ENCODE measurements around the gene TRUB2. TPM values are rescaled to one million over a fixed set of nuclear protein-coding genes. Genes with fewer than 3 reads are reported as not detected.

TRUB2 gene
- total RNA-seq, 4 donors from 2014 or later = 7.2 to 10.5 (median 8.7) TPM

- TF ChIP-seq, protein P1, sequence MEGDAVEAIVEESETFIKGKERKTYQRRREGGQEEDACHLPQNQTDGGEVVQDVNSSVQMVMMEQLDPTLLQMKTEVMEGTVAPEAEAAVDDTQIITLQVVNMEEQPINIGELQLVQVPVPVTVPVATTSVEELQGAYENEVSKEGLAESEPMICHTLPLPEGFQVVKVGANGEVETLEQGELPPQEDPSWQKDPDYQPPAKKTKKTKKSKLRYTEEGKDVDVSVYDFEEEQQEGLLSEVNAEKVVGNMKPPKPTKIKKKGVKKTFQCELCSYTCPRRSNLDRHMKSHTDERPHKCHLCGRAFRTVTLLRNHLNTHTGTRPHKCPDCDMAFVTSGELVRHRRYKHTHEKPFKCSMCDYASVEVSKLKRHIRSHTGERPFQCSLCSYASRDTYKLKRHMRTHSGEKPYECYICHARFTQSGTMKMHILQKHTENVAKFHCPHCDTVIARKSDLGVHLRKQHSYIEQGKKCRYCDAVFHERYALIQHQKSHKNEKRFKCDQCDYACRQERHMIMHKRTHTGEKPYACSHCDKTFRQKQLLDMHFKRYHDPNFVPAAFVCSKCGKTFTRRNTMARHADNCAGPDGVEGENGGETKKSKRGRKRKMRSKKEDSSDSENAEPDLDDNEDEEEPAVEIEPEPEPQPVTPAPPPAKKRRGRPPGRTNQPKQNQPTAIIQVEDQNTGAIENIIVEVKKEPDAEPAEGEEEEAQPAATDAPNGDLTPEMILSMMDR (IDR thresholded peaks at IDR 0.05; ENCODE audit: low read depth) = no peak
These were observed 63.1 kb downstream of the TRUB2 start for GRCh38 chr9:128259156-128259555.

DNA sequence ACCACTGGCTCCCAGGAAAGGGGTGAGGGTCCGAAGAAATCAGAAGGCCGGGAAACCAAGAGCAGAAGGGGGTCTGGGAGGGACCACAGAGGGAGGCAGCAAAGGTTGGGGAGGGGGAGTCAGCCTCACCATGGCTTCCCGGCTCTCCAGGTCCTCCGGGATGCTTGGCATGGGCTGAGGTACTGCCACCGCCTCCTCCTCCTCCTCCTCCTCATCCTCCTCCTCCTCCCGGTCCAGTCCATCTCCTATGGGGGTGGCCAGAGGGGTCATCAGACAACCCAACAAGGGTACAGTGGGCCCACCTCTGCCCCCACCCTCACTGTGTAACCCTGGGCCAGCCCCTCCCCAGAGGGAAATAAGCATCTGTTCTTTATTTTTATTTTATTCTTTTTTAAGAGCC lies 63.9 kb downstream of the TRUB2 start:
- TF ChIP-seq, protein P1 (IDR thresholded peaks at IDR 0.05; ENCODE audit: low read depth) = no peak

GRCh38 chr9:128257907-128258306 lies 64.3 kb downstream of the TRUB2 start:
- TF ChIP-seq, protein P1 (IDR thresholded peaks at IDR 0.05; ENCODE audit: low read depth) = no peak

GRCh38 chr9:128257086-128257825 lies 65.0 kb downstream of the TRUB2 start:
- TF ChIP-seq, protein P1 (IDR thresholded peaks at IDR 0.05; ENCODE audit: low read depth) = no peak

Other genes starting within 250 kb of the TRUB2 start
- gene PTGES2, start 194.7 kb downstream of the TRUB2 start, total RNA-seq = 10 to 100 TPM; 24.5 to 40.3 (median 25.8) TPM
- 1 to 10 TPM in 1 of 4 donors, not detected in 3; 1.6 TPM for gene LCN2, start 173.0 kb downstream of the TRUB2 start, total RNA-seq
- 100 to 1,000 TPM in 3 of 4 donors, 10 to 100 TPM in 1; 57.7 to 307 (median 228) TPM for gene BBLN, start 162.2 kb downstream of the TRUB2 start, total RNA-seq
- 100 to 1,000 TPM in 1 of 4 donors, 10 to 100 TPM in 3; 46.0 to 103 (median 59.9) TPM for gene CIZ1, start 130.9 kb downstream of the TRUB2 start, total RNA-seq
- gene DNM1, start 119.1 kb downstream of the TRUB2 start, total RNA-seq = 10 to 100 TPM; 22.8 to 53.5 (median 44.5) TPM
- 100 to 1,000 TPM in 2 of 4 donors, 10 to 100 TPM in 2; 70.0 to 123 (median 86.2) TPM for gene GOLGA2, start 46.4 kb downstream of the TRUB2 start, total RNA-seq
- 10 to 100 TPM; 25.6 to 28.6 (median 26.9) TPM for gene SWI5, start 46.2 kb downstream of the TRUB2 start, total RNA-seq
- gene COQ4, start 392 bp upstream of the TRUB2 start, total RNA-seq = 10 to 100 TPM; 20.1 to 51.1 (median 23.2) TPM
- gene SLC27A4, start 18.1 kb upstream of the TRUB2 start, total RNA-seq = 10 to 100 TPM; 10.1 to 17.3 (median 12.3) TPM
- 10 to 100 TPM; 17.8 to 20.9 (median 19.7) TPM for gene URM1, start 48.9 kb upstream of the TRUB2 start, total RNA-seq
- gene CERCAM, start 98.4 kb upstream of the TRUB2 start, total RNA-seq = 10 to 100 TPM in 3 of 4 donors, 1 to 10 TPM in 1; 8.3 to 34.7 (median 31.4) TPM
- 10 to 100 TPM; 13.4 to 22.2 (median 16.5) TPM for gene ODF2, start 133.6 kb upstream of the TRUB2 start, total RNA-seq
- 10 to 100 TPM; 21.0 to 33.0 (median 23.4) TPM for gene GLE1, start 182.3 kb upstream of the TRUB2 start, total RNA-seq
- 100 to 1,000 TPM; 185 to 310 (median 275) TPM for gene SPTAN1, start 230.1 kb upstream of the TRUB2 start, total RNA-seq